Measurements from ENCODE around the gene PEX14.

DNA sequence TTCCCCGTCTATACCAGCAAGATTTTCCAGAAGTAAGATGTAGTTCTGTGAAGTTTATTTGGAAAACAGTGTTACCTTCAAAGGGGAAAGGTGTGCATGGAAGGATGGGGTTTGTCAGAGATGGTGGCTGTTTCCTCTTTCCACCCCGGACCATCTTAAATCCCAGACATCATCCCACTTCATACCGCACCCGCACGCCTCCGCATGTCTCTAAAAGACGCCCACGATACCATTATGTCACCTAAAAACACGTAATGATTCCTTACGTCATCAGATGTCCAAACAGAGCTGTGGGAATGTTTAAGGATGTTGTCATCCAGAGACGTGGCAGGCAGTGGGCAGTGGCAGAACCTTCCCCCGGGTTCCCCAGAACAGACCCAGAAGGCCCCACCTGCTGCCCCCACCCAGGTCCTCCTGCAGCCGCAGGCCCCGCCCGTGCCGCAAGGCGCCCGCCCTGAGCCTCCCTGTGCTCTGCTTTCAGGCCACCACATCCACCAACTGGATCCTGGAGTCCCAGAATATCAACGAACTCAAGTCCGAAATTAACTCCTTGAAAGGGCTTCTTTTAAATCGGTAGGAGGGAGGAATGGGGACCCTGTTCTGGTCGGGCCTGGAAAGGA lies 152.2 kb downstream of the PEX14 start:
- TF ChIP-seq, protein P1, sequence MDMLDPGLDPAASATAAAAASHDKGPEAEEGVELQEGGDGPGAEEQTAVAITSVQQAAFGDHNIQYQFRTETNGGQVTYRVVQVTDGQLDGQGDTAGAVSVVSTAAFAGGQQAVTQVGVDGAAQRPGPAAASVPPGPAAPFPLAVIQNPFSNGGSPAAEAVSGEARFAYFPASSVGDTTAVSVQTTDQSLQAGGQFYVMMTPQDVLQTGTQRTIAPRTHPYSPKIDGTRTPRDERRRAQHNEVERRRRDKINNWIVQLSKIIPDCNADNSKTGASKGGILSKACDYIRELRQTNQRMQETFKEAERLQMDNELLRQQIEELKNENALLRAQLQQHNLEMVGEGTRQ (CRISPR knock-in tag; IDR thresholded peaks at IDR 0.05), result no peak
- TF ChIP-seq, protein P2, sequence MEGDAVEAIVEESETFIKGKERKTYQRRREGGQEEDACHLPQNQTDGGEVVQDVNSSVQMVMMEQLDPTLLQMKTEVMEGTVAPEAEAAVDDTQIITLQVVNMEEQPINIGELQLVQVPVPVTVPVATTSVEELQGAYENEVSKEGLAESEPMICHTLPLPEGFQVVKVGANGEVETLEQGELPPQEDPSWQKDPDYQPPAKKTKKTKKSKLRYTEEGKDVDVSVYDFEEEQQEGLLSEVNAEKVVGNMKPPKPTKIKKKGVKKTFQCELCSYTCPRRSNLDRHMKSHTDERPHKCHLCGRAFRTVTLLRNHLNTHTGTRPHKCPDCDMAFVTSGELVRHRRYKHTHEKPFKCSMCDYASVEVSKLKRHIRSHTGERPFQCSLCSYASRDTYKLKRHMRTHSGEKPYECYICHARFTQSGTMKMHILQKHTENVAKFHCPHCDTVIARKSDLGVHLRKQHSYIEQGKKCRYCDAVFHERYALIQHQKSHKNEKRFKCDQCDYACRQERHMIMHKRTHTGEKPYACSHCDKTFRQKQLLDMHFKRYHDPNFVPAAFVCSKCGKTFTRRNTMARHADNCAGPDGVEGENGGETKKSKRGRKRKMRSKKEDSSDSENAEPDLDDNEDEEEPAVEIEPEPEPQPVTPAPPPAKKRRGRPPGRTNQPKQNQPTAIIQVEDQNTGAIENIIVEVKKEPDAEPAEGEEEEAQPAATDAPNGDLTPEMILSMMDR (IDR thresholded peaks at IDR 0.05), result no peak
- TF ChIP-seq ZNF219 (CRISPR knock-in tag; IDR thresholded peaks at IDR 0.05; ENCODE audit: borderline replicate concordance) (no peak), TEAD4 (CRISPR knock-in tag; IDR thresholded peaks at IDR 0.05) (no peak)
- TF ChIP-seq, protein P3, sequence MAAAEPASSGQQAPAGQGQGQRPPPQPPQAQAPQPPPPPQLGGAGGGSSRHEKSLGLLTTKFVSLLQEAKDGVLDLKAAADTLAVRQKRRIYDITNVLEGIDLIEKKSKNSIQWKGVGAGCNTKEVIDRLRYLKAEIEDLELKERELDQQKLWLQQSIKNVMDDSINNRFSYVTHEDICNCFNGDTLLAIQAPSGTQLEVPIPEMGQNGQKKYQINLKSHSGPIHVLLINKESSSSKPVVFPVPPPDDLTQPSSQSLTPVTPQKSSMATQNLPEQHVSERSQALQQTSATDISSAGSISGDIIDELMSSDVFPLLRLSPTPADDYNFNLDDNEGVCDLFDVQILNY (CRISPR knock-in tag; IDR thresholded peaks at IDR 0.05), result no peak
- TF ChIP-seq, protein P4, sequence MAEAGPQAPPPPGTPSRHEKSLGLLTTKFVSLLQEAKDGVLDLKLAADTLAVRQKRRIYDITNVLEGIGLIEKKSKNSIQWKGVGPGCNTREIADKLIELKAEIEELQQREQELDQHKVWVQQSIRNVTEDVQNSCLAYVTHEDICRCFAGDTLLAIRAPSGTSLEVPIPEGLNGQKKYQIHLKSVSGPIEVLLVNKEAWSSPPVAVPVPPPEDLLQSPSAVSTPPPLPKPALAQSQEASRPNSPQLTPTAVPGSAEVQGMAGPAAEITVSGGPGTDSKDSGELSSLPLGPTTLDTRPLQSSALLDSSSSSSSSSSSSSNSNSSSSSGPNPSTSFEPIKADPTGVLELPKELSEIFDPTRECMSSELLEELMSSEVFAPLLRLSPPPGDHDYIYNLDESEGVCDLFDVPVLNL (CRISPR knock-in tag; IDR thresholded peaks at IDR 0.05; ENCODE audit: borderline replicate concordance, low read depth), result no peak

Measured in WTC11 (cell line).